ENCODE results near the gene HDAC8. TPM values are rescaled to one million over a fixed set of nuclear protein-coding genes. Genes with fewer than 3 reads are reported as not detected.

HDAC8 gene
- total RNA-seq, 1 experiment from 2014 or later = 26.7 TPM

DNA sequence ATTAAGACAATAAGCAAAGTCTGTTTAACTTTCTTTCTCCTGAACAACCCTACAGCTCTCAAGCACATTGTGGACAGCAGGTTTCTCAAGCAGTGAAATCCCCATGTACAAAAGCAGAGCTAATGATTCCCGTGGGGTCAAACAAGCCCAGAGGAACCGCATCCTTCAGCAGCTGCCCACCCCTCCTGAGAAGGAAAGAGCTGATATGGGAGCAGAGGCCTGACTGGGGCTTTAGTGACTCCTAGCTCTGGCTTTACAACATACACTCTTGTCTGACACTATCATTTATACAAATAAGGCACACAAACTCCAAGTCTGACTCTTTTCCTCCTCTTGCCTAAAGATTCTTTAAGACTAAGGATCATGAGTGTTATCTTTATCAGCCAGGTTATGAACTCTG lies 32.8 kb downstream of the HDAC8 start:
- POLR2A ChIA-PET = no interaction called here
- no peaks in the 10 kb centered on the region for H3K9me3 Mint-ChIP-seq (ENCODE audit: unreplicated experiment)

DNA sequence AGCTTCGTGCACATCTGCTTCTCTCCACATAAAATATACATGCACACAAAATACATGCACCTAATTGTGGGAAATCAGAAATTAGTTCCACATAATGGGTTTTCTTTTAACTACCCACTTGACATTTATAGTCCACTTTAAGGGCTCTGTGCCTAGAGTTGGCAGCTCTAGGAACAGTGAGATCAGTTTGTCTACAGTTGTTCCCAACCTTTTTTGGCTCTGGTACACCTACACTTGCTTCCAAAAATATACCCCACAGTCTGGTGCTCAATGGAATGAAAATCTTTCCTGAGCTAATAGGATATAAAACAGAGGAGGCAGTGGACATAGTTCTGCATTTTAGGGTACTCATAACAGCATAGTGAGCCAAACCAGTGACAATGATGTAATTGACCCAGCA lies 36.1 kb downstream of the HDAC8 start:
- Mint-ChIP-seq H3K27me3 (ENCODE audit: insufficient read depth, unreplicated experiment) (peaks cover 49% of the 10 kb centered on the region), H3K36me3 (ENCODE audit: insufficient read depth, unreplicated experiment) (peaks cover 22% of the 10 kb centered on the region), H3K27ac (ENCODE audit: low read depth, unreplicated experiment) (no peak overlapping the region), H3K9me3 (ENCODE audit: unreplicated experiment) (no peaks in the 10 kb centered on the region), H3K4me1 (ENCODE audit: insufficient read depth, unreplicated experiment) (no peaks in the 10 kb centered on the region), H3K4me3 (ENCODE audit: unreplicated experiment) (no peak overlapping the region)
- intact Hi-C loops (cut with micrococcal nuclease) = no loop called here
- no peak for DNase-seq (ENCODE audit: unreplicated experiment)
- ChIA-PET CTCF (interaction anchor here (0.5 to 1.1 kb wide), 2 partner anchors 8 to 291 kb away, joined by 3 to 4 read pairs; no protein-coding TSS in a partner anchor), POLR2A (no interaction called here)
- no TSS peak for BruUV-seq (replicated peaks)
- TF ChIP-seq, protein P1, sequence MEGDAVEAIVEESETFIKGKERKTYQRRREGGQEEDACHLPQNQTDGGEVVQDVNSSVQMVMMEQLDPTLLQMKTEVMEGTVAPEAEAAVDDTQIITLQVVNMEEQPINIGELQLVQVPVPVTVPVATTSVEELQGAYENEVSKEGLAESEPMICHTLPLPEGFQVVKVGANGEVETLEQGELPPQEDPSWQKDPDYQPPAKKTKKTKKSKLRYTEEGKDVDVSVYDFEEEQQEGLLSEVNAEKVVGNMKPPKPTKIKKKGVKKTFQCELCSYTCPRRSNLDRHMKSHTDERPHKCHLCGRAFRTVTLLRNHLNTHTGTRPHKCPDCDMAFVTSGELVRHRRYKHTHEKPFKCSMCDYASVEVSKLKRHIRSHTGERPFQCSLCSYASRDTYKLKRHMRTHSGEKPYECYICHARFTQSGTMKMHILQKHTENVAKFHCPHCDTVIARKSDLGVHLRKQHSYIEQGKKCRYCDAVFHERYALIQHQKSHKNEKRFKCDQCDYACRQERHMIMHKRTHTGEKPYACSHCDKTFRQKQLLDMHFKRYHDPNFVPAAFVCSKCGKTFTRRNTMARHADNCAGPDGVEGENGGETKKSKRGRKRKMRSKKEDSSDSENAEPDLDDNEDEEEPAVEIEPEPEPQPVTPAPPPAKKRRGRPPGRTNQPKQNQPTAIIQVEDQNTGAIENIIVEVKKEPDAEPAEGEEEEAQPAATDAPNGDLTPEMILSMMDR (IDR thresholded peaks at IDR 0.05; ENCODE audit: unreplicated experiment) = no peak

More for the DNA sequence above, 32.8 kb downstream of the HDAC8 start:
- H3K4me1 Mint-ChIP-seq (ENCODE audit: insufficient read depth, unreplicated experiment) = no peaks in the 10 kb centered on the region
- no peak overlapping the region for H3K4me3 Mint-ChIP-seq (ENCODE audit: unreplicated experiment)
- peaks cover 61% of the 10 kb centered on the region for H3K27me3 Mint-ChIP-seq (ENCODE audit: insufficient read depth, unreplicated experiment)
- no peak overlapping the region for H3K27ac Mint-ChIP-seq (ENCODE audit: low read depth, unreplicated experiment)
- CTCF ChIA-PET = interaction anchor here (0.6 to 3.2 kb wide), 6 partner anchors 10 to 954 kb away, joined by 3 to 11 read pairs (median 3); no protein-coding TSS in a partner anchor
- DNase-seq (ENCODE audit: unreplicated experiment) = no peak
- TF ChIP-seq, protein P1 (IDR thresholded peaks at IDR 0.05; ENCODE audit: unreplicated experiment) = no peak
- H3K36me3 Mint-ChIP-seq (ENCODE audit: insufficient read depth, unreplicated experiment) = peaks cover 9% of the 10 kb centered on the region
- BruUV-seq (replicated peaks) = no TSS peak
- intact Hi-C loops (cut with micrococcal nuclease) = loop anchor here (1.0 kb wide), 1 partner anchor 295 kb away; no protein-coding TSS in a partner anchor

- BruUV-seq (replicated peaks) = no TSS peak
- Mint-ChIP-seq H3K27ac (ENCODE audit: low read depth, unreplicated experiment) (no peak overlapping the region), H3K27me3 (ENCODE audit: insufficient read depth, unreplicated experiment) (peaks cover 66% of the 10 kb centered on the region), H3K36me3 (ENCODE audit: insufficient read depth, unreplicated experiment) (peaks cover 17% of the 10 kb centered on the region), H3K4me1 (ENCODE audit: insufficient read depth, unreplicated experiment) (no peaks in the 10 kb centered on the region), H3K4me3 (ENCODE audit: unreplicated experiment) (no peak overlapping the region), H3K9me3 (ENCODE audit: unreplicated experiment) (no peaks in the 10 kb centered on the region)
- CTCF ChIA-PET = interaction anchor here (0.6 to 1.6 kb wide), 2 partner anchors 9 to 171 kb away, joined by 3 to 7 read pairs; no protein-coding TSS in a partner anchor
- intact Hi-C loops (cut with micrococcal nuclease) = no loop called here
- DNase-seq (ENCODE audit: unreplicated experiment) = no peak
- TF ChIP-seq, protein P1 (IDR thresholded peaks at IDR 0.05; ENCODE audit: unreplicated experiment) = no peak
- POLR2A ChIA-PET = no interaction called here
Measured at GRCh38 chrX:72532366-72532765, 40.3 kb downstream of the HDAC8 start.

DNA sequence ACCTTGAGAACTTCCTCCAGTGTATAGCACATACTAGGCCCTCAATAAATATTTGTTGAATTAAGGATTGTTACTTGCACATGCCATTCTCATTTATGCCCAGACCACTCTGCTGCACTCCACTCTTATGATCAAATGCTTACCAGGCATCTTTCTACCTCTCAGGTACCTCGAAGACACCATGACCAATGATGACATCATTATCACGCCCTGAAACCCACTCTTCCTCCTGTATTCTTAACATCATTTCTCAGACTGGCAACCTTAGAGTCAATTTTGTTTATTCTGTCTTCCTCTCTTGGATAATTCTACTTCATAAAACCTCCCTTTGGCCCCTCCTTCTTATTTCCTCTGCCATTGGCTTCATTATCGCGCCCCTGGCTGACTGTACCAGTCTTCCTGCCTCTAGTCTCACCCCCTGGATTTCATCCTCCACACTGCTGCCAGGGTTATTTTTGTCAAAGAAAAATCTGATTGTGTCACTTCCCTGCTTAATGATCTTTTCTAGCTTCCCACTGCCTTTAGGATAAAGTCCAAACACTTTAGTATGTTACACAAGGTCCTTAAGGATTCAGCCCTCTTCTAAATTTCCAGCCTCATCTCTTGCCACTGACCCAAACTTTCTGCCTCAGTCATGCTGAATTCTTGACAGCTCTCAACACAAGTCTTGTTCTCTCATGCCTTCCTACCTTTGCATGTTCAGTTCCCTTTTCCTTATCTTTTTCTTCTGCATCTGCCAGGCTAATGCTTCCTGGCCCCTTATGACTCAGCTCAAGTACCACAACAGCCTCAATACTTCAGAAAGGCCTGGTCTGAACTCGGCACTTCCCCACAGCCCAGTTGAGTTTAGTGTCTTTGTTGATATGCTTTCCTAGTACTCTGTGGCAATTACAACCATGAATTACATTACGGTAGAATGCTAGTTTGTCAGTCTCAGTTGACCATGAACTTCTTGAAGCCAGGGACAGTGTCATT lies 45.8 kb downstream of the HDAC8 start:
- H3K9me3 Mint-ChIP-seq (ENCODE audit: unreplicated experiment) = no peaks in the 10 kb centered on the region
- TF ChIP-seq, protein P1 (IDR thresholded peaks at IDR 0.05; ENCODE audit: unreplicated experiment) = no peak
- DNase-seq (ENCODE audit: unreplicated experiment) = no peak
- H3K36me3 Mint-ChIP-seq (ENCODE audit: insufficient read depth, unreplicated experiment) = peaks cover 6% of the 10 kb centered on the region
- peaks cover 92% of the 10 kb centered on the region for H3K27me3 Mint-ChIP-seq (ENCODE audit: insufficient read depth, unreplicated experiment)
- intact Hi-C loops (cut with micrococcal nuclease) = no loop called here
- no peak overlapping the region for H3K4me3 Mint-ChIP-seq (ENCODE audit: unreplicated experiment)
- CTCF ChIA-PET = no interaction called here
- POLR2A ChIA-PET = no interaction called here
- no peak overlapping the region for H3K27ac Mint-ChIP-seq (ENCODE audit: low read depth, unreplicated experiment)
- no peaks in the 10 kb centered on the region for H3K4me1 Mint-ChIP-seq (ENCODE audit: insufficient read depth, unreplicated experiment)
- BruUV-seq (replicated peaks) = no TSS peak
